Endometrium (tissue), 2 donors: ENCODE data around the gene FHIT.

Experiments
- FAIRE-seq: peaks from 2 replicates; lab custom pipeline; 2012; peaks lifted over from hg19 to GRCh38; lab: Jason Lieb, UNC
- donor health status: control.
- donor health status: control.

FHIT gene

DNA sequence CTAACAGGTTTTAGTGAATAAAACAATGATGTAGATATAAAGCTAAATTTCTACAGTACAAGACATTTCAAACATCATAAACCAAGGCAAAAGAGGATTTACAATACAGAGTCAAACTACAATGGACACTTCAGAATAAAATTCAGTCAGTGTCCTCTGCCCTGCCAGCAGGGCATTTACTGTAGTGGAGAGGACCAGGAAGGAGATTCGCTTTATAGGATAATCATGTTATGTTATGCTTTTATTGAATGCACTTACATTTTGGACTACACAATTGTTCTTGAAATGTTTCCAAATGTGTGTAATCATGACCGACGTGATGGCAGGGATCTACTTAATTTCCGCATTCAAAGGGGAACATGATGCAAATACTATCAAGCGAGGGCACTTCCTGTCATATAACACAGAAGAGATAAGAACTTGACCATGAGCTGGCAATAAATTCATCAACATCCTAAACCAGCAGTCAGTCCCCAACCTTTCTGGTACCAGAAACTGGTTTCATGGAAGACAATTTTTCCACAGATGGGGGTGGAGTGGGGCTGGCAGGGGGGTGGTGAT lies 925.6 kb downstream of the FHIT start:
- no peak for FAIRE-seq

GRCh38 chr3:60323651-60324050 lies 927.6 kb downstream of the FHIT start:
- FAIRE-seq: no peak

DNA sequence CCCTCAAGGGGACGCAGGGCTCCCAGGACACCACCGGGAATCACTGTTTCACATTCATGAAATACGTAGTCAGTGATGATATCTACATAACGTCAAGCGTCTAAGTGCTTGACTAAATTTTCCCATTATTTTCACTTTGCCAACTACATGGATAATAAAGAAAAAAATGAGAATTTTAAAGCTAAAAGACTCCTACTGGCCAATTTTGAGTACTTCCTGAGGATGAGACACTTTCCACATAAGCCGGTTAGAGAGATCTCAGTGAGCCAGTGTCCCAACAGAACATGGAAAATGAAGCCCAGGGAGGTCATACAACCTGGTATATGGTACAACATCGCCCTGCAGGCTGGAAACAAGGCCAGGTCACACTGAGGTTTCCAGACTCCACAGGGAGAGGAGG lies 928.1 kb downstream of the FHIT start:
- no peak for FAIRE-seq

DNA sequence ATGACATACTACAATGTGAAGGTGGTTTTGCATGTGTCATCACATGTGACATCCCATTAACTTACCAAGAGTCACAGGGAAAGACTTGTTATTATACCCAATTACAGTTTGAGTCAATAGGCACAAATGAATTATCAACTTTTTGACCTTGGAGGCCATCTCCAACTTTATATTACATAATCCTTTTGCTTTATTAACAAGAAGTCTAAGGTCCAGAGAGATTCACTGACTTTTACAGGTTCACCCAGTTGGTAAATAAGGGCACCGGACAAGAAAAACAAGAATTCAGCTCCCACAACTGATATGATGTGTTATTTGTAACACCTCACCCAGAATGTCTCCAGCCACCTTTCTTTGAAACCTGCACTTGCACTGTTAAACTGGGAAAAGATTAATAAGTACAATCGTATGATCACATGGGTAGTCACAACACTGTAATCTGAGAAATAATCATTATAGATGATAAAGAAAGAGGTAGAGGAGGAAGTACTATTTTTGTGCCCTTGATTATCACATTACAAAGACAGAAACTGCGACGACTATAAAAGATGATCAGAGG lies 928.9 kb downstream of the FHIT start:
- no peak for FAIRE-seq

GRCh38 chr3:60319179-60319858 lies 931.9 kb downstream of the FHIT start:
- FAIRE-seq: no peak

- FAIRE-seq: no peak
Observed at GRCh38 chr3:60316121-60316797, 935.0 kb downstream of the FHIT start.

DNA sequence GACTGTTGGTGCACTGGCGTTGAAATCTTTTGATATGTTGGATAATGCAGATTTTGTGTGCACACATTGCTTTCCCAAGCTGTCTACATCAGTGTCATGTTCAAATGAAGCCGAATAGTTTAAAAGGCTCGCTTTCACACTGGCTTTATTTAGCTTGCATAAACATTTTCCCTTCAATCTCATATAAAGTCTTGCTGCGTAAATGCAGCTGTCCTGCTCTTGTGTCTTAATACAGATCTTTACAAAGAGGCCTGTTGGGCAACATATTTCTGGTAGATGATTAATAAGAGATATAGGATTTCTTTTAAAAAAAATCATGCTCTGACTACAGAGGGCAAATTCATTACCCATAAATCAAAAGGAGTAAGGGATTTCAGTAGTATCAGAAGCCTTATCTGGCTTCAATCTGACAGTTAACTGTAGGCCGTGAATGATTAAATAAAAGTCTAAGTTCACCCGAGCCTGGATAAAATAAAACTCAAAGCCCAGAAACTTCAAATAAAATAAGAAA lies 937.2 kb downstream of the FHIT start:
- FAIRE-seq: no peak

DNA sequence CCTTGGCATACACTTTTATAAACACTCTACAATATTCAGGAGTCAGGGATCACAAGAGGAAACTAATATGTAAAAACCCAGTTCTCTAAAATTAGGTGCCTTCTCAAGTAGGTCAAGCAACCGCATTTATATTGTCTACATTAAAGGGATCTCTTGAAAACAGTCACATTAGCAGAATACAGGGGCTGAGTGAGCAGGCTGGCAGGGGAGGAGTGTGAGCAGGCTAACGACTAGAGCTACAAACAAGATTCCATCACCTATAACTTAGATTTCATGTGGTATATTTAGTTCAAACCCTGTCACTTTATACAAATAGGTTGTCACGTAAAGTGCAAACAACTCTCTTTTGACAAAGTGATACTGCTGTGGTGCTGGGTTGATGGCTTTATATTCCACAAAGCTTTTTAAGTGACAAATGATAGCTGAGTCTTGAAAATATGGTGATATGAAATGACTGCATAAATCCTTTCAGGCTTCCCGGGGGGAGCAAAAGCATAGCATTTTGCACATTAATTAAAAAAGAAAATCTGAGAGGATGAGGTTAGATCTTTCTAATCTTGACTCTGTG lies 937.9 kb downstream of the FHIT start:
- no peak for FAIRE-seq

DNA sequence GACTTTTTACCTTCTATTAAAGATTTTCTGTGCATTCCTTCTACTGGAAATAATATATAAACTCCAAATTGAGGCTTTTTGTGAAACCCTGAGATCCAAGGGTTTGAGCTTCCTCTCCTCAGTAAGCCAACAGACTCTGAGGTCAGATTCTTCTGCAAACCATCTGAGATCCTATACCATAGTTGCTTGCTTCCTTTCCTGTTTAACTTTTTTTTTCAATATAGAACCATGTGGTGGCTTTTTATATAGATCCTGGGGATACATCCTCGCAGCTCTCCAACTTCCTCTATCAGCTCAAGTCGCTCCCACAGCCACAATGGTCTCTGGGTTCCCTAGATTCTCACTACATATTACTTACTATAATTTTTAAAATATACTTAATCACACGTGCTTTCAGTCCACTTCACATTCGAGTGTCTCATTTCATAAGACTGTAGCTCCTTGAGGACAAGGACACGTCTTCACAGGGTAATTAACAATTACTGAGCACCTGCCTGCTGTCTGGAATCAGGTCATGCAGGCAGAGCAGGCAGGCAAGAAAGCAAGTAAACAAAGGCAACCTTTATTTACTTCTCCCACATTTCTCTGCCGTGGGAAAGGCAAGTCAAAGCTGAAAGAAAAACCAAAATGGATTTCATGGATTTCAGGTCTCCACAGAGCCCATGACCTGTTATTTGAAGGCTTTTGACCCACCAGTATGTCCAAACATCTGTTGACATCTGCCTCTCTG lies 941.5 kb downstream of the FHIT start:
- FAIRE-seq: no peak

GRCh38 chr3:60308808-60309207 lies 942.4 kb downstream of the FHIT start:
- FAIRE-seq: no peak

- FAIRE-seq: no peak
Observed at GRCh38 chr3:60307562-60308199, 943.6 kb downstream of the FHIT start.

DNA sequence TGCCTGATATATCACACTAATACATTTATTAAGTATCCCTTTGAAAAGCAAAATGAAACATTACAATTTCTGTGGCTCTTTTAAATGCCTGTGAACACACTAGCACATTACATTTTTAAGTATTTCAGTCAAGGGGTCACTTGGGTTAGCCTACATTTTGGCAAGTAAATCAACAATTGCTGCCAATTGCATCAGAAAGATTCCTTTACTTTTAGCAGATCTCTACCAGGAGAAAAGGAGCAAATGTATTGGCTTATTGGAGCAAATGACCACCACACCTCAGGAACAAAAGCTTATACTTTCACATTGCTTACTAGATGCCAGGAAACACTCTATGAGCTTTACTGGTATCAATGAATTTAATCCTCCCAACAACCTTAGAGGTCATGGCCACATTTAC lies 947.1 kb downstream of the FHIT start:
- FAIRE-seq: no peak

- no peak for FAIRE-seq
Observed at GRCh38 chr3:60303160-60303559, 948.1 kb downstream of the FHIT start.

DNA sequence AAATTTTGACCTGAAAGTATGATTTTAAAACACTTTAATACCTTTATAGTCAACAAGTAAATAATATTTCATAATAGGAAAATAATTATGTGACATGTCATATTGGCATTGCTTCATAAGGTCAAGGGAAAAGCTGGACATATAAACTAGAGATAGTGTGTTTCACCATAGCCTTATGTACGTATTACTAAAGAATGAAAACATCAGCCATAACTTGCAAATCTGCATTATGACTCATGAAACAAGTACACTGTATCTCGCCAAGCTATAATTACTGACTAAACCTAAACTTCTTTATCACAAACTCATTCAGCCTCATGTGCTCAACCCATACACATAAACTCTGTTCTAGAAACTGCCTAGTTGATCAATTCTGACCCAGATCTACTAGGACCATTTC lies 950.1 kb downstream of the FHIT start:
- no peak for FAIRE-seq

DNA sequence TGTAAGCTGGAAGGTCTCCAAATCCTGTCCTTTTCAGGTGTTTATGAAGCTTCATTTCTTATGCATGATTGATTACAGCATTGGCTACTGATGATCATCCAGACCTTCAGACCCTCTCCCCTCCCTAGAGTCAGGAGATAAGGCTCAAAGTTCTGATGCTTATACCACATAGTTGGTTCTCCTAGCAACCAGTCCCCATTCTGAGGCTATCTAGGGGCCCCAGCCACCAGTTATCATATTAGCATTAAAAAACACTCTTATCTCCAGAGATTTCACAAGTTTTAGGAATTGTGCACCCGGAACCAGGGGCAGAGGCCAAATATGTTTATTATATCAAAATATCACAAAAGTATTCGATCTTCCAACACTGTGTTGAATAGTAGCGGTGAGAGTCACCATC lies 953.1 kb downstream of the FHIT start:
- FAIRE-seq: no peak

GRCh38 chr3:60294181-60294580 lies 957.1 kb downstream of the FHIT start:
- no peak for FAIRE-seq

DNA sequence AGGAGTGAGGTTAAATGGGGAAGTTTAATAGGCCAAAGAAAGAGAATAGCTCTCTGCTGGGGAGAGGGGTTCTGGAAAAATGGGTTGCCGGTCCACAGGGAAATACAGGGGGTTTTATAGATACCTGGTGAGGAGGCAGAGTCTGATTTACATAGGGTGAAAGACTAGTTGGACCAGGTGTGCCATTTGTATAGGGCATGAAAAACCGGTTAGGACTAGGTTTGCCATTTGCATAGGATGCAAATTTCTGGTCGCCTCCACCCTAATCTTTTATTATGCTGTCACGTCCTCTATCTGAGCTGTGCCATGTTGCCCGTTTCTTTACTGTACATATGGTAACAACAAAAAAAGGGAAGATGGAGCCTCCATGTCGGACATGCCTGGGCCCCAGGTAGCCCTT lies 960.1 kb downstream of the FHIT start:
- no peak for FAIRE-seq

- no peak for FAIRE-seq
Observed at GRCh38 chr3:60290122-60290492, 961.1 kb downstream of the FHIT start.

- no peak for FAIRE-seq
Observed at GRCh38 chr3:60289341-60290121, 961.7 kb downstream of the FHIT start.

GRCh38 chr3:60282866-60283265 lies 968.4 kb downstream of the FHIT start:
- FAIRE-seq: no peak

GRCh38 chr3:60281970-60282369 lies 969.3 kb downstream of the FHIT start:
- no peak for FAIRE-seq
